GM04504 (cell line): ENCODE data around the gene NTN1.

Source experiments
- DNase-seq: peaks from one replicate; pipeline ENCODE4 v3.0.0-alpha.2; 2012; ENCODE audit warnings: low read depth

The NTN1 gene

DNA sequence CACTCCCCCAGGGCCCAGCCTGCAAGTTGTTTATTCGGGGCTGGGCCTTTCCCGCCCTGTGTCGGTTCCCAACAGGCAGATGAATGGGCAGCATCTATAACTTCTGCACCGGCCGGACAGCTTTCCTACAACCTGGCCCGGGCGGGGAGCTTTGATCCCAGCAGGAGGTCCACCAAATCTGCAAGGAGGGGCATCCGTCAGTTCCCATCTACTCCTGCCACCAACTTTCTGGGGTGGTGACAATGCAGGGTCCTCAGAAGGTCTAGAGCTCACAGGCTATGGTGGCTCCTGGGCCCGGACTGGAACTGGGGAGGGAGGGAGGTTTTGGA lies 211.9 kb downstream of the NTN1 start:
- no peak for DNase-seq

- no peak for DNase-seq
These were observed 212.5 kb downstream of the NTN1 start for GRCh38 chr17:9233761-9234160.

- DNase-seq, result no peak
These were observed 213.2 kb downstream of the NTN1 start for GRCh38 chr17:9234389-9234945.

GRCh38 chr17:9235346-9235745 lies 214.0 kb downstream of the NTN1 start:
- DNase-seq, result no peak

DNA sequence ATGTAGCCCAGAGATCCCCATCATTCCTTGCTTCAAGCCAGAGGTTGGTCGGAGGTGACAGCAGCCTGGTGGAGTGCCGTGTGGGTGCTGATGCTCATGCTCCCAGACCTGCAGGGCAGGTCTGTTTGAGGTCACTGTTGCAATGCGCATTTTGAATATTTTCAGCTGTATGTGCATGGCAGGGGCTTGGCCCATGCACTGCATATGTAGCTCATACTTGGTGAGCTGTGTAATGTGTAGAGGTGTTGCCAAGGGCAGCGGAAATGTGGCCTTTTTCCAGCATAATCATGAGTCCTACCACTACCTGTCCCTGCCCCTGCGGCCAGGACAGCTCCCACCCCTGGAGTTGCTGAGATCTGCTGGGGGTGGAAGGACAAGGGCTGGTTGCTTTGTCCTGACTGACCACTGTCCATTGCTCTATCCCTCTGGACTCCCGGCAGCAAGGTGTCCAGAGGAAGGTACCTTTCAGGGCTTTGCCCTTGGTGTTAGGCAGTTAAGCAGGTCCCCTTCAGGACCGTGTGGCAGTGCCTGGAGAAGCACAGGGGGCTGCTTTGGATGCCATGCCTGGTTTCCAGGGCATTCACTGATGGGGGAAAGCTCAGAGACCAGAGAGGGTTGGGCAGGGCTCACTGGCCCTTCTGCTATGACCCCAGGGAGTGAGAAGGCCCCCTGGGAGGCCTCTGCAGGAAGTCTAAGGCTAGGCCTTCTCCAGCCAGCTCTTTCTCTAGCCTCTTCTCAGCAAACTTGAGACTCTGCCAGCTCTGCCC lies 215.2 kb downstream of the NTN1 start:
- no peak for DNase-seq

- DNase-seq, result no peak
These were observed 215.7 kb downstream of the NTN1 start for GRCh38 chr17:9237053-9237410.

GRCh38 chr17:9237661-9238301 lies 216.5 kb downstream of the NTN1 start:
- no peak for DNase-seq

- no peak for DNase-seq
These were observed 217.3 kb downstream of the NTN1 start for GRCh38 chr17:9238340-9239245.

GRCh38 chr17:9239246-9239792 lies 218.0 kb downstream of the NTN1 start:
- DNase-seq, result no peak

DNA sequence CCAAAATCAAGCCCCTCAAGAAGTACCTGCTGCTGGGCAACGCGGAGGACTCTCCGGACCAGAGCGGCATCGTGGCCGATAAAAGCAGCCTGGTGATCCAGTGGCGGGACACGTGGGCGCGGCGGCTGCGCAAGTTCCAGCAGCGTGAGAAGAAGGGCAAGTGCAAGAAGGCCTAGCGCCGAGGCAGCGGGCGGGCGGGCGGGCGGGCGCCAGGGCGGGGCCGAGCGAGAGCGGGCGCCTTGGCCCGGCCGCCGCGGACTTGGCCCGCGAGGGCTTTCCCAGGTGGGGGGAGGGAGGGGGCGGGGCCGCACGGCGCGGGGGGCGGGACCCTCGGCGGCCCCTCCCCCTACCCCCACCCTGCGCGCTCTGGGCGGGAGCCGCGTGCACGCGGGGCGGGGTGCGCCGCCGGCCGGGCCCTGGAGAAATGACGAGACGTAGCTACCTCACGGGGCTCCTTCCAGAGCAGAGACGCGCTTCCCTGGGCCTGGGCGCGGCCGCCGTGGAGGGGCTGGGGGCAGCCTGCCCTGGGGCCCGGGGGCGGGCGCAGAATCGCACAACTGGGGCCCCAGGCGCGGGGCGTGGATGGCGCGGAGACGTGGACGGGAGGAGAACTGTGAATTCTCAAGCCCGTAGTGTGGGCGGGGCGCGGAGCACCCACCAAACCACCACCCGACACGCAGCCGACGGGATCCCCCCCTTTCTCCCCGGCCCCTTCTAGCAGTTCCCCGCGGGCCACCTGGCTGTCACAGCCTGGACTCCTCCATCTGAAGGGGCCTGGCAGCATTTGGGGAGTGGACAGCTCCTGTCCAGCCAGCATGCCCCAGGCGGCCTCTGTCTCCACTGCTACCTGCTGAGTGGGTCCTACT lies 218.7 kb downstream of the NTN1 start:
- DNase-seq, result no peak

DNA sequence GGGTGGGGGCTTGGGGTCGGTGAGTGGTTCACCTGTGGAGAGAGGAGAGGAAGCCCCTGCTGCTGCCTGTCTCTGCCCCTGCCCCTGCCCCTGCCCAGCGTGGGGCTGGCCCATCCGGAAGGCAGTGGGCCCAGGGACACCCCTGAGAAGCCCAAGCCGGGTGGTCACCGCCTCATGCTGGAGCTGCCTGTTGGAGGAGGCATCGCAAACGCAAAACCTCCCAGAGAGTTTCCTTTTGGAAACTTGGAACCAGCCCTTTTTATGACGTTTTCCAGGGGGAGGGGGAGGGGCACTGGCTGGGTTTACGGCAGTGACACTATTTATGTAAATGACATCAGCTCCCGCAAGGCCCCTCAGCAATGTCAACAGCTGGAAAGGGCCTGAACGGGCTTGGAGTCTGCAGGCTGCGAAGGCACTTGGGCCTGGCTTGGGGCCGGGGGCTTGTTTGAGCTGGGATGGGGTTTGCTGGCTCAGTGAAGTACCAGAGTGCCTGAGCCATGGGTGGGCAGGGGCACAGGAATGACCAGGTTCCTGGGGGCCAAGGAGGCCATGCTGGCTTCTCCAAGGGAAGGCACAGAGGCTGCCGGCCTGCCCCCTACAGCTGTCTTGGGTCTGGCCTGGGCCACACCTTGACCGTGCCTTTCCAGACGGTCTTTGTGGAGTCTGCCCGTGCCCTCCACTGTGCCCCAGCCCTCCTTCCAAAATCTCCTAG lies 219.5 kb downstream of the NTN1 start:
- no peak for DNase-seq

GRCh38 chr17:9241371-9241712 lies 220.0 kb downstream of the NTN1 start:
- no peak for DNase-seq

- no peak for DNase-seq
These were observed 220.6 kb downstream of the NTN1 start for GRCh38 chr17:9241774-9242496.

DNA sequence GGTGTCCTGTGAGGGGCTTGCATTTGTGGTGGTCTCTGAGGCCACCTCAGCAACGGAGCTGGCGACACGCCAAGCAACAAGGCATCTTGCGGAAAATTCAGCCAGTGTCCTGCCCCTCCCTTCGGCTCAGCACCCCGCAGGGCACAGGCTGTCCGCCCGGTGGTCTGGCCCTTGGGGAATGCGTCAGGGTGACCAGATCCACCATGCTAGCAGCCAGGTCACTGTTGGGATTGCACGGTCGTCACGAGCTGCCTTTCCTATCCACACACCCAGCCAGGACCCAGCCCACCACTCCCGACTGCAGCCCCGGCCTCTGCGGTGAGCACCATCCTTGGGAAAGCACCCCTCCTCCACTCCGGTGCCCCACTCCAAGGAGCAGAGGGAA lies 221.2 kb downstream of the NTN1 start:
- no peak for DNase-seq

GRCh38 chr17:9242983-9243382 lies 221.7 kb downstream of the NTN1 start:
- DNase-seq, result no peak

- peak; percentile 61 for DNase-seq
These were observed 223.0 kb downstream of the NTN1 start for GRCh38 chr17:9244066-9245052.

- DNase-seq, result no peak
These were observed 226.2 kb downstream of the NTN1 start for GRCh38 chr17:9247401-9247938.

DNA sequence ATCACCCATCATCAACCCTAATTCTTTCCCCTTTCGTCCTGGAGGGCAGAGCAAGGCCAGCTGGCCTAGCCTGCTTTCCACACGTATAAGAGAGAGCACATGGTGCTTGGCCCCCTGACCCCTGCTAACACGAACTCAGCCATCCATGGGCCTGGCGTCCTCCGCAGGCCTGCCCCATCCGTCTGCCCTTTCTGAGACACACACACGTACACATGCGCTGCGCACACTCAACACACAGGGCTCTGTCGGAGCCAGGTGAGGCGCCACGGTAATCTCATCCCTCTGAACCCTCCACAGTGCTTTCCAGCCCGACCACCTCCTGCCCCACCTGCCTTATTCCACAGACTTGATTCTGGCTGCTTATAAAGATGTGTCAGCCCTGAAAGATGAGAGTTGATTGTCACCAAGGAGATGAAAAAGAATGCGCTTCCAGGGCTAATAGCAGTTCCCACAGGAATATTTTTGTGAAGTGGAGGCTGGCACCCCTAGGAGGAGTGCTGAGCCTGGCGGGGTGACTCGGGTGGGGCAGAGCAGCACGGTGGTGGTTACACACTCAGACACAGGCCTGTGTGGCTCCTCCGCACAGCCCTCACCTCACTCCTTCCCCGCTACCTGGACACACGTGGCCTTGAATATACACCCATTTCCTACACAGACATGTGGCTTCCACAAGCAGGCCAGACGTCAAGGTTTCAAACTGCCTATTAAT lies 228.1 kb downstream of the NTN1 start:
- DNase-seq, result no peak
